ENCODE measurements around the gene MARVELD2.
A peak's percentile ranks its signal among the peaks of the same experiment; 100 is the strongest.

Gene MARVELD2

DNA sequence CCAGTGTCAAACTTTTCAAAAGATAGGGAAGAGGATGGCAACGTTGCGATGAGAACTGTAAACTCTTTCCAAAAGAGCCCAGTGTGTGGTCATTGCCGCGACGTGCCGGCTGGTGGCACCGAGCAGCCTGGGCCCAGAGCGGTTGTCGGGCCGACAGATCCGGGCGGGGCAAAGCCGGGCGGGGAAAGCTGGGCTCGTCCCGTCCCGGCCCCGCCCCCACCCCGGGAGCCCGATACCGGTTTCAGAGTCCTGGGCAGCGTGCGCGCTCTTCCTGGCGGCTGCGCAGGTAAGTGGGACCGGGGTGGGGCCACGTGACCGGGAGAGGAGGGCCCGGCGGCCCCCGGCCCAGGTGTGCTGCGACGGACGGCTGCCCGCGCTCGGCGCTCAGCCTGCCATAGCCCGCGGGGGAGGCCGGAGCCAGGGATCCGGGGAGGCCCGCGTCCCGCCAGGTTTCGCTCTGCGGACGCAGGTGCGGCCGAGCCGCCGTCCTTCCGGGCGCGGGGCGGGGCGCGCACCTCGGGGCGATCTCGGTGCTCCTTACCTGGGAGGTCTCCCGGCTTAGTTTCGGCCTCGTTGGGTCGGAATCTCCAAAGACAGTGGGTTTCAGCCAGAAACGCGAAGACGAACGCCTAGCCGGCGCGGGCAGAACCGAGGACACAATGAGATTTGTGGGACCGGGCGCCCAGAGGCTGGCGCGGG, at the start of gene MARVELD2 (continued):
- TF ChIP-seq, protein P1, sequence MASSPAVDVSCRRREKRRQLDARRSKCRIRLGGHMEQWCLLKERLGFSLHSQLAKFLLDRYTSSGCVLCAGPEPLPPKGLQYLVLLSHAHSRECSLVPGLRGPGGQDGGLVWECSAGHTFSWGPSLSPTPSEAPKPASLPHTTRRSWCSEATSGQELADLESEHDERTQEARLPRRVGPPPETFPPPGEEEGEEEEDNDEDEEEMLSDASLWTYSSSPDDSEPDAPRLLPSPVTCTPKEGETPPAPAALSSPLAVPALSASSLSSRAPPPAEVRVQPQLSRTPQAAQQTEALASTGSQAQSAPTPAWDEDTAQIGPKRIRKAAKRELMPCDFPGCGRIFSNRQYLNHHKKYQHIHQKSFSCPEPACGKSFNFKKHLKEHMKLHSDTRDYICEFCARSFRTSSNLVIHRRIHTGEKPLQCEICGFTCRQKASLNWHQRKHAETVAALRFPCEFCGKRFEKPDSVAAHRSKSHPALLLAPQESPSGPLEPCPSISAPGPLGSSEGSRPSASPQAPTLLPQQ (tag by site-specific recombination; IDR thresholded peaks at IDR 0.05): peak; percentile 91
- TF ChIP-seq MEIS1 (CRISPR knock-in tag; IDR thresholded peaks at IDR 0.05; ENCODE audit: borderline replicate concordance) (no peak), ZNF133 (tag by site-specific recombination; IDR thresholded peaks at IDR 0.05) (no peak), SP3 (tag by site-specific recombination; IDR thresholded peaks at IDR 0.05) (peak; percentile 77), ZNF2 (tag by site-specific recombination; IDR thresholded peaks at IDR 0.05) (no peak), ZNF654 (tag by site-specific recombination; IDR thresholded peaks at IDR 0.05; ENCODE audit: low read depth) (peak; percentile 16), ZNF175 (tag by site-specific recombination; IDR thresholded peaks at IDR 0.05) (no peak), ZIC2 (tag by site-specific recombination; IDR thresholded peaks at IDR 0.05) (0 out of 2 replicates have a peak, but pooled peaks have one; percentile 10), ZNF621 (tag by site-specific recombination; IDR thresholded peaks at IDR 0.05) (no peak), ZNF600 (tag by site-specific recombination; IDR thresholded peaks at IDR 0.05) (peak; percentile 38; the same call in 1 of the 2 replicates), ZNF335 (tag by site-specific recombination; conservative IDR thresholded peaks at IDR 0.05) (peak; percentile 93), ZNF16 (tag by site-specific recombination; IDR thresholded peaks at IDR 0.05; ENCODE audit: low read depth) (no peak), ZNF529 (tag by site-specific recombination; IDR thresholded peaks at IDR 0.05; ENCODE audit: insufficient replicate concordance) (no peak), ZNF549 (tag by site-specific recombination; IDR thresholded peaks at IDR 0.05) (peak; percentile 72), ZNF138 (tag by site-specific recombination; IDR thresholded peaks at IDR 0.05; ENCODE audit: borderline replicate concordance) (no peak), ZSCAN23 (tag by site-specific recombination; IDR thresholded peaks at IDR 0.05) (no peak), ZBTB21 (tag by site-specific recombination; IDR thresholded peaks at IDR 0.05) (no peak), ZNF548 (tag by site-specific recombination; IDR thresholded peaks at IDR 0.05) (no peak), ZNF394 (tag by site-specific recombination; IDR thresholded peaks at IDR 0.05; ENCODE audit: borderline replicate concordance) (no peak), ZNF629 (tag by site-specific recombination; IDR thresholded peaks at IDR 0.05) (no peak)
- TF ChIP-seq, protein P2, sequence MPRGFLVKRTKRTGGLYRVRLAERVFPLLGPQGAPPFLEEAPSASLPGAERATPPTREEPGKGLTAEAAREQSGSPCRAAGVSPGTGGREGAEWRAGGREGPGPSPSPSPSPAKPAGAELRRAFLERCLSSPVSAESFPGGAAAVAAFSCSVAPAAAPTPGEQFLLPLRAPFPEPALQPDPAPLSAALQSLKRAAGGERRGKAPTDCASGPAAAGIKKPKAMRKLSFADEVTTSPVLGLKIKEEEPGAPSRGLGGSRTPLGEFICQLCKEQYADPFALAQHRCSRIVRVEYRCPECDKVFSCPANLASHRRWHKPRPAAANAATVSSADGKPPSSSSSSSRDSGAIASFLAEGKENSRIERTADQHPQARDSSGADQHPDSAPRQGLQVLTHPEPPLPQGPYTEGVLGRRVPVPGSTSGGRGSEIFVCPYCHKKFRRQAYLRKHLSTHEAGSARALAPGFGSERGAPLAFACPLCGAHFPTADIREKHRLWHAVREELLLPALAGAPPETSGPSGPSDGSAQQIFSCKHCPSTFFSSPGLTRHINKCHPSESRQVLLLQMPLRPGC (tag by site-specific recombination; IDR thresholded peaks at IDR 0.05): no peak
- TF ChIP-seq, protein P3, sequence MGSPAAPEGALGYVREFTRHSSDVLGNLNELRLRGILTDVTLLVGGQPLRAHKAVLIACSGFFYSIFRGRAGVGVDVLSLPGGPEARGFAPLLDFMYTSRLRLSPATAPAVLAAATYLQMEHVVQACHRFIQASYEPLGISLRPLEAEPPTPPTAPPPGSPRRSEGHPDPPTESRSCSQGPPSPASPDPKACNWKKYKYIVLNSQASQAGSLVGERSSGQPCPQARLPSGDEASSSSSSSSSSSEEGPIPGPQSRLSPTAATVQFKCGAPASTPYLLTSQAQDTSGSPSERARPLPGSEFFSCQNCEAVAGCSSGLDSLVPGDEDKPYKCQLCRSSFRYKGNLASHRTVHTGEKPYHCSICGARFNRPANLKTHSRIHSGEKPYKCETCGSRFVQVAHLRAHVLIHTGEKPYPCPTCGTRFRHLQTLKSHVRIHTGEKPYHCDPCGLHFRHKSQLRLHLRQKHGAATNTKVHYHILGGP (tag by site-specific recombination; IDR thresholded peaks at IDR 0.05): no peak
- TF ChIP-seq, protein P4, sequence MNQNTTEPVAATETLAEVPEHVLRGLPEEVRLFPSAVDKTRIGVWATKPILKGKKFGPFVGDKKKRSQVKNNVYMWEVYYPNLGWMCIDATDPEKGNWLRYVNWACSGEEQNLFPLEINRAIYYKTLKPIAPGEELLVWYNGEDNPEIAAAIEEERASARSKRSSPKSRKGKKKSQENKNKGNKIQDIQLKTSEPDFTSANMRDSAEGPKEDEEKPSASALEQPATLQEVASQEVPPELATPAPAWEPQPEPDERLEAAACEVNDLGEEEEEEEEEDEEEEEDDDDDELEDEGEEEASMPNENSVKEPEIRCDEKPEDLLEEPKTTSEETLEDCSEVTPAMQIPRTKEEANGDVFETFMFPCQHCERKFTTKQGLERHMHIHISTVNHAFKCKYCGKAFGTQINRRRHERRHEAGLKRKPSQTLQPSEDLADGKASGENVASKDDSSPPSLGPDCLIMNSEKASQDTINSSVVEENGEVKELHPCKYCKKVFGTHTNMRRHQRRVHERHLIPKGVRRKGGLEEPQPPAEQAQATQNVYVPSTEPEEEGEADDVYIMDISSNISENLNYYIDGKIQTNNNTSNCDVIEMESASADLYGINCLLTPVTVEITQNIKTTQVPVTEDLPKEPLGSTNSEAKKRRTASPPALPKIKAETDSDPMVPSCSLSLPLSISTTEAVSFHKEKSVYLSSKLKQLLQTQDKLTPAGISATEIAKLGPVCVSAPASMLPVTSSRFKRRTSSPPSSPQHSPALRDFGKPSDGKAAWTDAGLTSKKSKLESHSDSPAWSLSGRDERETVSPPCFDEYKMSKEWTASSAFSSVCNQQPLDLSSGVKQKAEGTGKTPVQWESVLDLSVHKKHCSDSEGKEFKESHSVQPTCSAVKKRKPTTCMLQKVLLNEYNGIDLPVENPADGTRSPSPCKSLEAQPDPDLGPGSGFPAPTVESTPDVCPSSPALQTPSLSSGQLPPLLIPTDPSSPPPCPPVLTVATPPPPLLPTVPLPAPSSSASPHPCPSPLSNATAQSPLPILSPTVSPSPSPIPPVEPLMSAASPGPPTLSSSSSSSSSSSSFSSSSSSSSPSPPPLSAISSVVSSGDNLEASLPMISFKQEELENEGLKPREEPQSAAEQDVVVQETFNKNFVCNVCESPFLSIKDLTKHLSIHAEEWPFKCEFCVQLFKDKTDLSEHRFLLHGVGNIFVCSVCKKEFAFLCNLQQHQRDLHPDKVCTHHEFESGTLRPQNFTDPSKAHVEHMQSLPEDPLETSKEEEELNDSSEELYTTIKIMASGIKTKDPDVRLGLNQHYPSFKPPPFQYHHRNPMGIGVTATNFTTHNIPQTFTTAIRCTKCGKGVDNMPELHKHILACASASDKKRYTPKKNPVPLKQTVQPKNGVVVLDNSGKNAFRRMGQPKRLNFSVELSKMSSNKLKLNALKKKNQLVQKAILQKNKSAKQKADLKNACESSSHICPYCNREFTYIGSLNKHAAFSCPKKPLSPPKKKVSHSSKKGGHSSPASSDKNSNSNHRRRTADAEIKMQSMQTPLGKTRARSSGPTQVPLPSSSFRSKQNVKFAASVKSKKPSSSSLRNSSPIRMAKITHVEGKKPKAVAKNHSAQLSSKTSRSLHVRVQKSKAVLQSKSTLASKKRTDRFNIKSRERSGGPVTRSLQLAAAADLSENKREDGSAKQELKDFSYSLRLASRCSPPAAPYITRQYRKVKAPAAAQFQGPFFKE (tag by site-specific recombination; IDR thresholded peaks at IDR 0.05; ENCODE audit: borderline replicate concordance): 0 out of 2 replicates have a peak, but pooled peaks have one; percentile 51
- TF ChIP-seq, protein P5, sequence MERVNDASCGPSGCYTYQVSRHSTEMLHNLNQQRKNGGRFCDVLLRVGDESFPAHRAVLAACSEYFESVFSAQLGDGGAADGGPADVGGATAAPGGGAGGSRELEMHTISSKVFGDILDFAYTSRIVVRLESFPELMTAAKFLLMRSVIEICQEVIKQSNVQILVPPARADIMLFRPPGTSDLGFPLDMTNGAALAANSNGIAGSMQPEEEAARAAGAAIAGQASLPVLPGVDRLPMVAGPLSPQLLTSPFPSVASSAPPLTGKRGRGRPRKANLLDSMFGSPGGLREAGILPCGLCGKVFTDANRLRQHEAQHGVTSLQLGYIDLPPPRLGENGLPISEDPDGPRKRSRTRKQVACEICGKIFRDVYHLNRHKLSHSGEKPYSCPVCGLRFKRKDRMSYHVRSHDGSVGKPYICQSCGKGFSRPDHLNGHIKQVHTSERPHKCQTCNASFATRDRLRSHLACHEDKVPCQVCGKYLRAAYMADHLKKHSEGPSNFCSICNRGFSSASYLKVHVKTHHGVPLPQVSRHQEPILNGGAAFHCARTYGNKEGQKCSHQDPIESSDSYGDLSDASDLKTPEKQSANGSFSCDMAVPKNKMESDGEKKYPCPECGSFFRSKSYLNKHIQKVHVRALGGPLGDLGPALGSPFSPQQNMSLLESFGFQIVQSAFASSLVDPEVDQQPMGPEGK (tag by site-specific recombination; IDR thresholded peaks at IDR 0.05): peak; percentile 93
- TF ChIP-seq, protein P6, sequence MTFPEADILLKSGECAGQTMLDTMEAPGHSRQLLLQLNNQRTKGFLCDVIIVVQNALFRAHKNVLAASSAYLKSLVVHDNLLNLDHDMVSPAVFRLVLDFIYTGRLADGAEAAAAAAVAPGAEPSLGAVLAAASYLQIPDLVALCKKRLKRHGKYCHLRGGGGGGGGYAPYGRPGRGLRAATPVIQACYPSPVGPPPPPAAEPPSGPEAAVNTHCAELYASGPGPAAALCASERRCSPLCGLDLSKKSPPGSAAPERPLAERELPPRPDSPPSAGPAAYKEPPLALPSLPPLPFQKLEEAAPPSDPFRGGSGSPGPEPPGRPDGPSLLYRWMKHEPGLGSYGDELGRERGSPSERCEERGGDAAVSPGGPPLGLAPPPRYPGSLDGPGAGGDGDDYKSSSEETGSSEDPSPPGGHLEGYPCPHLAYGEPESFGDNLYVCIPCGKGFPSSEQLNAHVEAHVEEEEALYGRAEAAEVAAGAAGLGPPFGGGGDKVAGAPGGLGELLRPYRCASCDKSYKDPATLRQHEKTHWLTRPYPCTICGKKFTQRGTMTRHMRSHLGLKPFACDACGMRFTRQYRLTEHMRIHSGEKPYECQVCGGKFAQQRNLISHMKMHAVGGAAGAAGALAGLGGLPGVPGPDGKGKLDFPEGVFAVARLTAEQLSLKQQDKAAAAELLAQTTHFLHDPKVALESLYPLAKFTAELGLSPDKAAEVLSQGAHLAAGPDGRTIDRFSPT (tag by site-specific recombination; IDR thresholded peaks at IDR 0.05): peak; percentile 63; the same call in 1 of the 2 replicates

All from HEK293 (cell line).